Peyer's patch (tissue), 4 donors: ENCODE measurements around the gene TSPEAR.

Experiments
- CTCF ChIP-seq, 6 experiments: fragments of 450-650 bp in 4 of 6; fragments of 200-600 bp in 2 of 6; sonication (generic) in 1 of 6; IDR thresholded peaks; one replicate each; pipeline ENCODE4 v1.5.1; 2017 to 2019; ENCODE audit warnings: antibody characterized with exemption in 6 of 6, mild to moderate bottlenecking in 3 of 6, moderate library complexity in 1 of 6
- POLR2A ChIP-seq, 2 donors: fragments of 450-650 bp; IDR thresholded peaks; one replicate each; pipeline ENCODE4 v1.5.1; 2017; ENCODE audit warnings: antibody characterized with exemption in 2 of 2, mild to moderate bottlenecking in 2 of 2, moderate library complexity in 2 of 2

- TF ChIP-seq CTCF (IDR thresholded peaks at IDR 0.05): no peak
- TF ChIP-seq POLR2A (IDR thresholded peaks at IDR 0.05): no peak
These were observed 142.5 kb downstream of the TSPEAR start for GRCh38 chr21:44568667-44569556.
